Measurements from ENCODE around the gene ZNF609.
"Not testable (repeated sequence)": the region's sequence is repeated elsewhere in the genome, so short reads cannot be mapped to it uniquely, and the experiment has no call there.

ZNF609 gene

GRCh38 chr15:64459066-64459781, 1.2 kb upstream of the ZNF609 start:
- no peak for DNase-seq (ENCODE audit: low spot score)

- DNase-seq (ENCODE audit: low spot score) = peak; percentile 69
These were observed 644 bp downstream of the ZNF609 start for GRCh38 chr15:64460724-64461720.

GRCh38 chr15:64461721-64462162, 1.4 kb downstream of the ZNF609 start:
- no peak for DNase-seq (ENCODE audit: low spot score)

DNA sequence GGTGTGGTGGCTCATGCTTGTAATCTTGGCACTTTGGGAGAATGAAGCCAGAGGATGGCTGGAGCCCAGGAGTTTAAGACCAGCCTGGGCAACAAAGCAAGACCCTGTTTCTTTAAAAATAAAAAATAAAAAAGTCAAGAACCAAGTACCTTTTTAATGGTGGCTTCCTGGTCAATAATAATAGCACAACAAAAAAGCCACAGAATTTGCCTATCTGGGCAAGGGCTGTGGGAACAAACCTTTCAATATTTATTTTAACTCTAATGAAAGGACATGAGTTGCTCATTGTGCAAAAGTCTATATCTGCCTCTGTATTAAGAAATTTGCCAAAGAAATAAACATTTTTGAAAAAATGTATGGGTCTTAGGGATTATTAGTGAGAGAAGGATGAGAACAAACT, 2.1 kb downstream of the ZNF609 start:
- DNase-seq (ENCODE audit: low spot score) = no peak

GRCh38 chr15:64464276-64465005, 4.1 kb downstream of the ZNF609 start:
- no peak for DNase-seq (ENCODE audit: low spot score)

DNA sequence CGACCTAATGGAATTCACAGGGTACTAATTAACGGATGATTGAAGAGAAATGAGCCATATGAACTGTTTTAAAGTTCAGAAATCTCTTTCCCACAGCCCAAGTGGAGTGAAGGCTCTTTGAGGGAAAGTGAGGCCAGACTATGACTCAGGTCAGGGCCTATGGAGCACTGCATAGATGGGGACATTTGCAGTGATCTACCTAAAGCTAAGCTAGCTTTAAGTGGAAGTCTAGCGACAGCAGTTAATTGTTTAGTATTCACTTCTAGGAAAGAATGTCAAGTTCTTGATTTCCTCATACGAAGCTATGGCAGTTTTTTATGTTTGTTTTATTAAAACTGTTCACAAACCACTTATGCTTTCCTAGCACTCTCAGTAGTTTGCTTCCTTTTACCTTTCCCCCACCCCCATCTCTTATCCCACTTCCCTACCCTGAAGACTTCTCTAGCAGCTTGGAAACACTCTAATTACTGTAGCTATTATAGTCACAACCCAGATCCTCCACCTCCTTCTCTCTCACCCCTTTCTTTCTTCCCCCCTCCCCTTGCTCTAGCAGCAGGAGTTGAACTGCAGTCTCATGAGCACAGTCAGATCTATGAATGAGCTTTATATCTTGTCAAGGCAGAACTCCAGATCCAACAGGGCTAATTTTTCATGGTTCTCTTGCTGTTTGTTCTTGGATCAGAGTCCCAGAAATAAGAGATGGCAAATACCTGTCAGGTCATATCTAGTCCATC, 6.2 kb downstream of the ZNF609 start:
- DNase-seq (ENCODE audit: low spot score) = no peak

GRCh38 chr15:64472161-64472560, 11.8 kb downstream of the ZNF609 start:
- DNase-seq (ENCODE audit: low spot score) = no peak

GRCh38 chr15:64474846-64475245, 14.5 kb downstream of the ZNF609 start:
- no peak for DNase-seq (ENCODE audit: low spot score)

- DNase-seq (ENCODE audit: low spot score) = no peak
These were observed 16.2 kb downstream of the ZNF609 start for GRCh38 chr15:64476550-64476949.

- DNase-seq (ENCODE audit: low spot score) = no peak
These were observed 18.5 kb downstream of the ZNF609 start for GRCh38 chr15:64478863-64479262.

GRCh38 chr15:64480891-64481290, 20.5 kb downstream of the ZNF609 start:
- DNase-seq (ENCODE audit: low spot score) = no peak

DNA sequence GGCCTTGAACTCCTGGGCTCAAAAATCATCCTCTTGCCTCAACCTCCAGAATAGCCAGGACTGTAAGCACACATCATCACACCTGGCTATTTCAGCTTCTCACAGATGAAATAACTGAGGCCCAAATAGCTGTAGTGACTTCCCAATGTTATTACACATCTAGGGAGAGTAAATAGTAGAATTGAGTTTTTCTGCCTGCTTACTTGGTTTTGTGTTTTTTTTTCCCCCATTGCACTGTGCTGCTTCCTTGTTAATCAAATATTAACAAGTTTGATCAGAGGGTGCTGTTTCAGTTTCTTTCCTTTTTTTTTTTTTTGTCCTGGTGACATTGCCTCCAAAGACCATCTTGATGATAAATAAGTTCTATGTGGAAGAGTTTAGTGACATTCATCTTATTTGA, 23.4 kb downstream of the ZNF609 start:
- no peak for DNase-seq (ENCODE audit: low spot score)

GRCh38 chr15:64485796-64486195, 25.4 kb downstream of the ZNF609 start:
- no peak for DNase-seq (ENCODE audit: low spot score)

DNA sequence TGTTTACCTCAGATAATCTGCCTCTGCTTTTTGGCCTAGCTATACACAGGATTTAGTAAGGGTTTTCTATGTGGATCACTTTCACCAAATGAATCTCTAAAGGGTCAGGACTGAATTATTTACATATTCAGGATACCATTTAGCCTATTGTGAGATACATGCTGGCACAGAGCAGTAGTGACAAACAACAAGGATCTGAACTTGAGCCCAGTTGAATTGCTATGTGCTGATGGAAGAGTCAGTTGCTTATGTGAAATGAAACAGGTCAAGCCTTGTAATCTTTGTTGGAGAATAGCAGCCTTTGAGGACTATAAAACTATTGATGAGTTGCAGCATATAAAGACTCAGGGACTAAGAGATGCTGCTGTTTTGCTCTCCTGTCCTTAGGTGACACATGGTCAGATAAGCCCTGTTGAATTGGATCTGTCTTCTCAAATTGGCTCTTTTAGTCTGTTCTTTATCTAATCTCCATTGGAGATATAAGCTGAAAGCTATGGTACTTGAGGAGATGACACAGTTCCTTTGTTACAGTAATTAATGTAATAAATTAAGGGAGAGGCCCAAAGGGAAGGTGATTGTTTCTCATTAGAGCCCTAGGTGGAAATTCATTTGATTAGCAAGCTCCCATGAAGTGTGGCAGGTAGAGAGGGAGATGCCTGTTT, 30.4 kb downstream of the ZNF609 start:
- DNase-seq (ENCODE audit: low spot score) = no peak

- DNase-seq (ENCODE audit: low spot score) = no peak
These were observed 33.3 kb downstream of the ZNF609 start for GRCh38 chr15:64493641-64494040.

DNA sequence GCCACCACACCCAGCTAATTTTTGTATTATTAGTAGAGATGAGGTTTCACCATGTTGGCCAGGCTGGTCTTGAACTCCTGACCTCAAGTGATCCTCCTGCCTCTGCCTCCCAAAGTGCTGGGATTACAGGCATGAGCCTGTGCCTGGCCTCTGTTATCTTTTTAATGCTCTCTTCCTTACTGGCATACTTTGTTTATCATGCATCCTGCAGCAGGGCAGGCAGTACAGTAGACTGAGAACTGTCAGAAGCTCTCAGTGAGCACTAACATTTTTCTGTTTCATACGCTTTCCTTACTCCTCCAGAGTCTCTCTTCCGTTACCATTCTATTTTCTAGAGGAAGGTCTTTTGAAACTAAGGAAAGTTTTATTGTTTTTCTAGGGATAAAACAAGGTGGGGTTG, 35.6 kb downstream of the ZNF609 start:
- not testable (repeated sequence) for DNase-seq (ENCODE audit: low spot score)

GRCh38 chr15:64500695-64501395, 40.5 kb downstream of the ZNF609 start:
- no peak for DNase-seq (ENCODE audit: low spot score)

GRCh38 chr15:64501396-64501715, 41.0 kb downstream of the ZNF609 start:
- no peak for DNase-seq (ENCODE audit: low spot score)

GRCh38 chr15:64502151-64502550, 41.8 kb downstream of the ZNF609 start:
- no peak for DNase-seq (ENCODE audit: low spot score)

GRCh38 chr15:64502551-64502950, 42.2 kb downstream of the ZNF609 start:
- DNase-seq (ENCODE audit: low spot score) = no peak

GRCh38 chr15:64503197-64503596, 42.8 kb downstream of the ZNF609 start:
- DNase-seq (ENCODE audit: low spot score) = no peak
